Raji (cell line): ENCODE measurements around the gene EPHA2.

Source experiments
- POLR2A ChIP-seq: IDR thresholded peaks from 2 replicates; pipeline ENCODE4 v1.6.1; 2011; ENCODE audit warnings: low read depth, low read length, control low read depth; ENCODE audit not compliant: insufficient read depth

EPHA2 gene

DNA sequence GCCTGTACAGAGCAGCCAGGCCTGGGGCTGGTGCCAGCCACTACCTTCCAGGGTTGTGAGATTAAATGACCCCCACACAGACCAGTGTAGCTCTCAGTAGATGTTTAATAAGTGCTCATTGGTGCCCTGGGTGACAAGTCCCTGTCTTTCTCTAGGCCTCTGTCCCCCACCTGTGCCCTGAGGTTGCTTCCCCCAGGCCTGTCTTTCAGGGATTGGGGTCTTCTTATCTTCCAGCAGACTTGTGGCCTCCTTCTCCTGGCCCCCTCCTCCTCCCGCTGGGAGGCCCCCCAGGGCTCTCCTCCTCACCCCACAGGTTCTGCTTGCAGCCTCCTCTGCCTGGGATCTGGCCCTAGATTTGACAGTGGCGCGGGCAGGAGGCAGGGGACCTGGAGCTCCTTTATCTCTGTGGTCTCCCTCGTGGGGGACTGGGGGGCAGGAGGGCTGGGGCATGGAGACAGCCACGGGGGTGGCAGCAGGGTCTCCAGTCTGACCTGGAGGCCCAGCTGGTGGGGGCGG, 40.3 kb downstream of the EPHA2 start:
- TF ChIP-seq POLR2A, result no peak

DNA sequence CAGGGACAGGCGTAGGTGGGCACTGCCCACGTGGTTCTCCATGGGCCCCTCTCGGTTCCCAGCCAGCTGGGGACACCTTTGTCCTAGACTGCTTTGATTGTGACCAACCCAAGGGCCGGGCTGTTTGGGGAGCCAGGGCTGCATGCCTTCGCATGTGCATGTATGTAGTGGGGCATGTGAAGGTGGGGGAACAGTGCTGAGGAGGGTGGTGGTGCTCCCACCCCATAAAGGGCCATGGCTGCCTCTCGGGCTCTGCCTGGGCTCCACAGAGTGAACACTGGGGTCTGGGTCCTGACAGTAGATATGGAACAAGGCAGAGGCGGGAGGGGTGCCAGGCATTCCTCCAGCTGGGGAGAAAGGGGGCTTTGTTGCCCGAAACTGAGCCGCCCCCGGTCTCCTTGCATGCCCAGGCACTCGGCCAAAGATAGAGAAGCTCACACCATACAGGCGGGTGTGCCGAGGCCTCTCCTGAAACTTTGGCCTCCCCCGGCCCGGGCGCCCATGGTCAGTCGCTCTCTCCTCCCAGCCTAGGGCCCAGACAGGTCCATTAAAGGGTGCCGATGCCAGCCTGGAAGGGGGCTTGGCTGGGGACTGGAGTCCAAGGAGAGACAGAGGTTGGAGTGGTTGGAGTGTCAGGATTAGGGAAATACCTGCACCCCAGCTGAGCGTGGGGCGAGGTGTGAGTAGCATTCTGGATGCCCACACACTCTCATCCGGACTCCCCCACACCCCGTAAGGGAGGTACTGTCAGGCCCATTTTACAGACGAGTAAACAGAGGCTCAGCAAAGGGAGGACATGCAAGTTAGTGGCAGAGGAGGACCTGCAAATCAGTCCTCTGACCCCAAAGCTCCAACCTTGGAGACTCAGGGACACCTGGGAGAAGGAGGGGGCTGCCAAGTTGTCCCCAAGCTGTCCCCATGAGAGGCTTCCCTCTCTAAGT, 41.1 kb downstream of the EPHA2 start:
- no peak for TF ChIP-seq POLR2A

DNA sequence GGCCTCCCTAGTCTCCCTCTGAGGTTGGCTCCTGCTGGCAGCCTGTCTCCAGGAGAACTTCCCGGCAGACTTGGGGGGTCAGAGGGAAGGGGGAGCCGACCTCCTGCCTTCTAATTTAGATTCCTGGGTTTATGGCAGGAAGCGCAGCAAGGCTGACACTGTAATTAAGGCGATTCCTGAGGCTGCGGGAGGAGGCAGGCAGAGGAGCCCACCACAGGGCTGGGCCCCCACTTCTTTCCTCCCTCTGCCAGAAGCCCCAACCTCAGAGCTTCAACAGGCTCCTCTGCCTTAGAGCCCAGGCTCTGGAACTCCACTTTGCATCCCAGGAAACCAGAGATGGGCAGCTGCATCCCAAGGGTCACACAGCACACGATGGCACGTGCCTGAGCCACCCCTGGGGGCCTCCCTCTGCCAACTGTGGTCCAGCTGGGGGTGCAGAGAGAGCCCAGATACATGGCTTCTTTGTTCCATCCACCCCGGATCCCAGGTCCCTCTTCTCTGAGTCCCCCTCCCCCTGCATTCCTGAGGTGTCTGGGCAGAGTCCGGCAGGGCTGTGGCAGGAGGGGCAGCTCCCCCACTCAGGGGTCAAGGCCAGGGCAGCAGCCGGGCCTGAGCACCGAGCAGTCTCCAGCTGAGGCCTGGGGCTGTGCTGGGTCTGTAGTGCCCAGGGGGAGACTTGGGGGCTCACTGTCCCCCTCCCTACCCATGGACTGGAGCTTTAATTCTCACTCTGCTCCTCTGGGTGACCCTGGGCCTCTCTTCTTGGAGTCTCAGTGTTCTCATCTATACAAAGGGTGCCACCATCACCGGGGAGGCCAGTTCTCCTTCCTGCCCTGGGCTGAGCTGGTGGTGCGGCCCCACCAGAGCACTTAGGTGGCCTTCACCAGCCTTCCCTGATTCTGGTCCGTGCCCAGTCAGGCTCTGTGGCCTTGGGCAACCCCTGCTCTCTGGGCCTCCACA, 43.0 kb downstream of the EPHA2 start:
- TF ChIP-seq POLR2A, result no peak

DNA sequence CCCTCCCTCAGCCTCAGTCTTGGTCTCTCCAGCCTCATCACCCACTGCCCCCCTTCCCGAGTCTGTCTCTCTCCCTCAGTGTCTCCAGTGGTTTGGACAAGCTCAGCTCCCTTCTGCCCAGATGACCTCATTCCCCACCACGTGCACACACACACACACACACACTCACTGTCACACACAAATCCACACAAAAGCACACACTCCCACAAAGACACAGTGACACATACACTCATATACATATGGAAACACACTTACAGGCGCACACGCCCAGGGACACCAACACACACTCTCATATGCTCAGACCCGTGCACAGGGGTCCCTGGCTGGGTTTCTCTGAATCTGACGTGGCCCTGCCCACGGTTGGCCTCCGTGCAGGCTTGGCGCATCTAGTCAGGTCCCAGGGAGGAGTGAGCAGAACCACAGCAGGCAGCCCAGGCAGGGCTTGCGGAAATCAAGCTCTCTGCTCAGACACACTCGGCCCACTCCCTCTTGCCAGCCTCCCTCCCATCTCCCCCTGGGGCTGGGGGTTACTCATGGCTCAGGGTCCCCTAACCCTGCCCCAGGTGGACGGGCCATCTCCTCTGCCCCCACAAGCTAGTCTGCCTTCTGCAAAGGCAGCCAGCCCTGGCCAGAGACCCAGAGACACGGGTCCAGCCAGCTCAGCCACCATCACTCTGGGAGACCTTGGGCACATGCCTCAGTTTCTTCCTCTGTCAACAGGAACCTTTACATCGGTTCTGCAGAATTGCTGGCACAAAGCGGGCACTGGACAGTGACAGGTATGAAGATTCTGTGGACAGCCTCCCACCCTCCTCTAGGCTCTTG, 43.9 kb downstream of the EPHA2 start:
- no peak for TF ChIP-seq POLR2A

DNA sequence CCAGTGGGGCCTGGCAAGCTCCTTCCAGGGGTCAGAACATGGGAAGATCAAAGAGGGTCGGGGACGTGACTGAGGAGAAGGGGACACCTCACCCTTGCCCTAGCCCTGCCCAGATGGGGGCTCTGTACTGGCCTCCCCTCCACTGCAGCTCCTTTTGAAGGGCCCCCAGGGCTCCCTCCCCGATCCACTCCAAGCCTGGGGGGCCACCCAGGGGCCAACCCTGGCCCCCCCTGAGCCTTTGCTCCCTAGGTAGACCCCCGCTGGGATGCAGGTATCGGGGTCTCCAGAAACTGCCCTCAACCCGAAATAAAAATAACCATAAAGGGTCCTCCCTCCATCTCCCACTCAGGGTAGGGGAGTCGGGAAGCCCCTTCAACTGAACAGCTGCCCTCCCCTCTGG, 45.0 kb downstream of the EPHA2 start:
- no peak for TF ChIP-seq POLR2A

DNA sequence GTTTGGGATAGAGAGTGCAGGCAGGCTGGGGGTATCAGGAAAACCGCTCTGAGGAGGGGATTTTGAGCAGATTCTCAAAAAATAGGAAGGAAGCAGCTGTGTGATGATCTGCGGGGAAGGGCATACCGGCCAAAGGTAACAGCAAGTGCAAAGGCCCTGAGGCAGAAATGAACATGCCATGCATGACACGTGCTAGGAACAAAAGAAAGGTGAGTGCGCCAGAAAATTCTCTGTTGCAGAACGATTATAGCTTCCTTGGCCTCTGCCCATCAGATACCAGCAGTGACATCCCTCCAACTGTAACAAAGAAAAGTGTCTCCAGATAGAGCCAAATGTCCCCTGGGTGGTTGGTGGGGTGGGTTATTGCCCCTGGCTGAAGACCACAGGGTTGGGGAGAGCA, 45.4 kb downstream of the EPHA2 start:
- no peak for TF ChIP-seq POLR2A

DNA sequence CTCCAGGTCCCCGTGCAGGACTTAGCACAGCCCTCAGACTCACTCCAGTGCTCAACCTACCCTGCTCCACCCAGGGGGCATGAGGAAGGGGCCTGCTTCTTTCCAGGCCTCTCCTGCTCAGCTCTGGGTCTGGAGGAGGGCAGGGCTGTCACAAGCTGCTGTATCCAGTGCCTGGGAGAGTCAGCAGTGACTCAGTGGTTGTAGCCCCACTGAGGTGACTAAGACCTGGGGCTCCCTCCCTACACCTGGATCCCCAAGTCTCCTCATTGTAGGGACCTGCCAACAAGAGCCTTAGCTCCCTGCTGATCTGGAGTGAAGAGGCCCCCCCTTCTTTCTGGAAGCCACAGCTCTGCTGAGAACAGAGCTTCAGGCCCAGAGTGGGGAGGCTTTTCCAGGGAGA, 46.3 kb downstream of the EPHA2 start:
- TF ChIP-seq POLR2A, result no peak

DNA sequence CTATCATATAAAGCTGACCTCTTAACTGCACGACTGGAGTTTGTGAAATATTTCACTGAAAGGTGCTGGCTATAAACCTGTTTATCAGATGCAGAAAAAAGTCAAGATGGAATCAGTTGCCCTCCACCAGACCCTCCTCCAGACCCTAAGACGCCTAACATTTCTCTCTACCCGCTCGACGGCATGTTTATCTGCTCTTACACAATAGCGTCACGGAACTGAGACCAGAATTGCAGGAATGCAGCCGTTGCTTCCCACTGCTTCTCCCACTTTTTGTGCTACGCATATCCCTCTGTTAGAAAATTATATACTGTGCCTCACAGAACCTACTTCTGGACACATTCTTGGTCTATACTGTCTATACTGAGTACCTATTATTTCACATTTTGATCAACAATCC, 54.2 kb downstream of the EPHA2 start:
- TF ChIP-seq POLR2A, result no peak

DNA sequence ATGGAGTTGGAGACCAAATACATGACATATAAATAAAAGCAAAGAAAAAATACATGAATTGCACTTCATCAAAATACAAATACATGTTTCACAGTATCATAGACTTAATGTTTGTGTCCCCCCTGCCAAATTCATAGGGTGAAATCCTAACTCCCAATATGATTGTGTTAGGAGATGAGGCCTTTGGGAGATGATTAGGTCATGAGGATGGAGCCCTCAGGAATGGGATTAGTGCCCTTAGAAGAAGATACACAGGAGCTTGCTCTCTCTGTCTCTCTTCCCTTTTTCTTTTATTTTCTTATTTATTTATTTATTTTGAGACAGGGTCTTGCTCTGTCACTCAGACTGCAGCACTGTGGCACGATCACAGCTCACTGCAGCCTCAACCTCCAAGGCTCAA, 56.5 kb downstream of the EPHA2 start:
- TF ChIP-seq POLR2A, result no peak

DNA sequence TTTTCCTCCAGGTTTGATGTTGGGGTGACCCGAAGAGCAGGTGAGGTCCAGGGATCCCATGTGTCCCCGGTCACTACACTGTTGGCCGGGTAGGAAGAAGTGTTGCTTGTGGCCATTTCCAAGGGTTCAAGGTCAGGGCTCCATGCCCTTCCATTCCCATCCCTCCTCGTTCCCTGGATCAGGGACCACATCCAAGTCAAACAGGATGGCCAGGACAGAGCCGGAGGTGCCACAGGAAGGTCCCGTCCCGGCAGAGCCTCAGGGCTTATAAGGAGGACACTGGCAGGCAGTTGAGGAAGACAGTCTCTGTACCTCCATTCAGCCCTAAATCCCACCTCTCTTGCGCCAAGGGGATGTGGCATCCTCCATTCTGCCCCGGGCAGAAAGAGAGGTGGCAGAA, 60.4 kb downstream of the EPHA2 start:
- no peak for TF ChIP-seq POLR2A

DNA sequence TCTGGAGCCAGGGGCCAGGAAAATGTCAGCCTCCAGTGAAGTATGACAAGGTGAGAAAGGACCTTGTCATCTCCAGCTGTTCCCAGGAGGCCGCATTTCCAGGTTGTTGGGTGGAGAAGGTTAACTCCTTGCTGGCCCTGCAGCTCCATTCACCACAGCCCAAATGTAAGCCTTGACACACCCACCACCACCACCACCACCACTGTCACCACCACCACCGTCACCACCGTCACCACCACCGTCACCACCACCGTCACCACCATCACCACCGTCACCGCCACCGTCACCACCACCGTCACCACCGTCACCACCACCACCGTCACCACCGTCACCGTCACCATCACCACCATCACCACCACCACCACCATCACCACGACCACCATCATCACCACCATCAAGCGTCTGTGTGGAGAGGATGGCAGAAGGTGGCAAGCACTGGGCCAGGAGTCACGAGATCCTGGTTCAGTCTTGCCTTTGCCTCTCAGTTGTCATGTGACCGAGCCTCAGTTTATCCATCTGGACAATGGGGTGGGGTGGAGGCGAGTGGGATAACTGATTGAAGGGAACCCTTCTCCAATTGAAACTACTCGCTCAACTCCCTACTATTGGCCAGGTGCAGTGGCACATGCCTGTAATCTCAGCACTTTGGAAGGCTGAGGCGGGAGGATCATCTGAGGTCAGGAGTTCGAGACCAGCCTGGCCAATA, 61.3 kb downstream of the EPHA2 start:
- no peak for TF ChIP-seq POLR2A

DNA sequence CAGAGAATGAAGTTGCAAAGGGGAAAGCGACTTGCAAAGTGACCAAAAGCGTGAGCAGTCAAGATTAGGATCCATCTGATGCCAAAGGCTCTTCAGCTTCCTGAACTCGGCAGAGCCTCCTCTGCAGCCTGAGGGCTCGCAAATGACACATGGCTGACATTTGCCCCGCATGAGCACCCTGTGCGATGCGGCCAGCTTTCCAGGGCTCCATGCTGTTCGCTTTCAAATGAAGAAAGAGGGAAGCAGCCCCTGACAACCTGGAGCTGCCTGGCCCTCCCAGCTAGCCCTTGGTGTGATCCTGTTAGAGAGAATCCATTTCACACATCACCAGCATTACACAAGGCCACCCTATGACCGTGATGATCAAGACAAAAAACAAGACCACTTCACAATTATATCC, 62.3 kb downstream of the EPHA2 start:
- no peak for TF ChIP-seq POLR2A

DNA sequence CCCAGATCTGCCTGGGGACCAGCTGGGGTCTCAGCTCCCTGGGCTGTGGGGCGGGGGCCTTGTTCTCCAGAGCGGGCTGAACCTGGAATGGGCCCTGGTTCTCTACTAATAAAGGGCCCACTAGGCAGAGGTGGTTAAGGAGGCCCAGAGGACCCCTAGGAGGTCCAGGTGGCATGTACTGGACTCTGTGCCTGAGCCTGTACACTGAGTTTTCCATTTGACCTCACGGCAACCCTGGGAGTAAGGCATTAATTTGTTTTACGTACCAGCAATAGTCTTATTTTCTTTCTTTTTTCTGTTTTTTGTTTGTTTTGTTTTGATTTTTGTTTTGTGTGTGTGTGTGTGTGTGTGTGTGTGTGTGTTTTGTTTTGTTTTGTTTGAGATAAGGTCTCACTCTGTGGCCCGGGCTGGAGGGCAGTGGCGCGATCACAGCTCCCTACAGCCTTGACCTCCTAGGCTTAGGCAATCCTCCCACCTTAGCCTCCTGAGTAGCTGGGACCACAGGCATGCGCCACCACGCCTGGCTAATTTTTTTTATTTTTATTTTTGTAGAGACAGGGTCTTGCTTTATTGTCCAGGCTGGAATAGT, 62.9 kb downstream of the EPHA2 start:
- no peak for TF ChIP-seq POLR2A

DNA sequence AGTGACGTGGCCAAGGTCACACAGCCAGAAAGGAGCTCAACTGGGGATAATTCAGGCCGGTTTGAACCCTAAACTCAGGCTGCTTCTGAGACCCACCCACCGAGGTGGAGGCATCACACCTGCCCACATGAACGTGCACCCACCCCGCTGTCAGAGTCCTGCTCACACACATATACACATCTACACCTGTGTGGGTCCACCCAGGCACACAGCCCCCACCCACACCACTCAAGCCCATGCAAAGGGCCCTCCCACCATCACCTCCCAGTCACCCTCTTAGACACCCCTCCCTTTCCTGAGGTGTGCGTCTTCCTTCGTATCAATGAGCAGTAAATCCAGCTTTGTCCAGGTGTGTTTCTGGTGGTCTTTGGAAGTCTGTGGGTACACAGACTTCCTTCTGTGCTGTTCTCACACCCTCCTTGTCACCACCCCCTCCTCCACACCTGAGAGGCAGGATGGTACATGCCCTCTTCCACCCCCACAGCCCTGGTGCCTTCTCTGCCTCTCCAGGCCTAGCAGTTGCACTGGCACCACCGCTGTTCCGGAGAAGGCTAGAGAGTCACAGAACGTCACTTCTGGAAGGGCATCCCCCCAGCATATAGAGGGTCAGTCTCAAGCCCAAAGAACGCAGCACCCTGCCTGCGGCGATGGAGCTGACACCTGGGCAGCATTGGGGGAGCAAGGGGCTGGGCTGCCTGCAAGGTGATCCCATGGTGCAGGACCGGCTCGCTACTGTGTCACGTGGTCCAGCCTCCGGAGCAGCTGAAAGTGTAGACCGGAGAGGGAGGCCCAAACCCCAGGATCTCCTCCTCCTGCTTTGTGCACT, 63.6 kb downstream of the EPHA2 start:
- no peak for TF ChIP-seq POLR2A
